GM10266 (cell line): ENCODE results near the gene NT5DC2.

Source experiments
- DNase-seq: peaks from one replicate; pipeline ENCODE4 v3.0.0; 2012; ENCODE audit errors: extremely low spot score
- TF ChIP-seq, protein P1 (sequence below): IDR thresholded peaks from 2 replicates; pipeline ENCODE4 v1.5.1; 2012; ENCODE audit warnings: mild to moderate bottlenecking, low read depth; ENCODE audit not compliant: control insufficient read depth, insufficient read depth; ENCODE audit errors: missing control alignments

NT5DC2 gene

DNA sequence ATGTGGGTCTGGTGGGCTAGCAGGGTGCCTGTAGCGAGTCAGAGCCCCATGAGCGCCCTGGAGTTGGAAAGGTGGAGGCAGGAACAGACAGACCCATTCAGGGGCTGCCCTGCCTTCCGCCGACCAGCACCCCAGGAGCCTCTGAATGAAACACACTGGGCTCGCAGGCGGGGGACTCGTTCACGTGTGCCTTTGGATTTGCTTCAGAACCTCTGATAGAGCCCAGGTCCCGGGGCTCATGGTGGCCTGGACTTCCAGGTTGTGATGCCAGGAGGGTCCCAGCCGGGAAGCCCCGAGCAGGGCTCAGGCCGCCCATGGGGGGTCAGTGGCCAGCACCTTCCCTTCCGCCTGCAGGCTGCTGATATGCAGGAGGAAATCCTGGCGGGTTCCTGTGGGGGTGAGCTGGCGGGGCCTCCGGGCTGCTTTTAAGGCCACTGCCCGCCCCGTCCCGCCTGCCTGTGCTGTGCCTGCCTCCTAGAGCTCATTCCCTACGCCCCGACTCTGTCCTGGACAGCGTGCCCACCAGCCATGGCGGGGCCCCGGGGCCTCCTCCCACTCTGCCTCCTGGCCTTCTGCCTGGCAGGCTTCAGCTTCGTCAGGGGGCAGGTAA is 38.7 kb downstream of the NT5DC2 start, which contains the start of gene STAB1:
STAB1 (plus strand) TSS at position 453 of the 610 bp plus-strand sequence; CDS start at position 529, 76 bp downstream.
- TF ChIP-seq, protein P1, sequence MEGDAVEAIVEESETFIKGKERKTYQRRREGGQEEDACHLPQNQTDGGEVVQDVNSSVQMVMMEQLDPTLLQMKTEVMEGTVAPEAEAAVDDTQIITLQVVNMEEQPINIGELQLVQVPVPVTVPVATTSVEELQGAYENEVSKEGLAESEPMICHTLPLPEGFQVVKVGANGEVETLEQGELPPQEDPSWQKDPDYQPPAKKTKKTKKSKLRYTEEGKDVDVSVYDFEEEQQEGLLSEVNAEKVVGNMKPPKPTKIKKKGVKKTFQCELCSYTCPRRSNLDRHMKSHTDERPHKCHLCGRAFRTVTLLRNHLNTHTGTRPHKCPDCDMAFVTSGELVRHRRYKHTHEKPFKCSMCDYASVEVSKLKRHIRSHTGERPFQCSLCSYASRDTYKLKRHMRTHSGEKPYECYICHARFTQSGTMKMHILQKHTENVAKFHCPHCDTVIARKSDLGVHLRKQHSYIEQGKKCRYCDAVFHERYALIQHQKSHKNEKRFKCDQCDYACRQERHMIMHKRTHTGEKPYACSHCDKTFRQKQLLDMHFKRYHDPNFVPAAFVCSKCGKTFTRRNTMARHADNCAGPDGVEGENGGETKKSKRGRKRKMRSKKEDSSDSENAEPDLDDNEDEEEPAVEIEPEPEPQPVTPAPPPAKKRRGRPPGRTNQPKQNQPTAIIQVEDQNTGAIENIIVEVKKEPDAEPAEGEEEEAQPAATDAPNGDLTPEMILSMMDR, result no peak
- DNase-seq, result no peak

DNA sequence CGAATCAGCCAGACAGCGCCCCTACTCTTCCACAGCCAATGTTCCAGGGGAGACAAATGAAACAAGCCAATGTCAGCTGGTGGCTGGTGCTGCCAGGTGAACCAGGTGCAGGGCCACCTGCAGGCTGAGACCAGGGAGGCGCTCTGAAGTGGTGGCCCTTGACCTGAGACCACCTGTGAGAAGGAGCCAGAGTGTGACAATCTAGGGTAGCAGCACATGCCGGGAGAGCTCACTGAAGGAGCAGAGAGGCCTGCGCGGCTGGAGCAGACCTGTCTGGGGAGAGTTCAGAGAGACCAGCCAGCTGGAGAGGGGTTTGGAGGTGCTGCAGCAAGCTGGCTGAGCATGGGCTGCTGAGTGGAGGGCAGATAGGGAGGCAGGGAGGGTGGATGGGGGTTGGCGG is 39.2 kb downstream of the NT5DC2 start:
- no peak for DNase-seq

DNA sequence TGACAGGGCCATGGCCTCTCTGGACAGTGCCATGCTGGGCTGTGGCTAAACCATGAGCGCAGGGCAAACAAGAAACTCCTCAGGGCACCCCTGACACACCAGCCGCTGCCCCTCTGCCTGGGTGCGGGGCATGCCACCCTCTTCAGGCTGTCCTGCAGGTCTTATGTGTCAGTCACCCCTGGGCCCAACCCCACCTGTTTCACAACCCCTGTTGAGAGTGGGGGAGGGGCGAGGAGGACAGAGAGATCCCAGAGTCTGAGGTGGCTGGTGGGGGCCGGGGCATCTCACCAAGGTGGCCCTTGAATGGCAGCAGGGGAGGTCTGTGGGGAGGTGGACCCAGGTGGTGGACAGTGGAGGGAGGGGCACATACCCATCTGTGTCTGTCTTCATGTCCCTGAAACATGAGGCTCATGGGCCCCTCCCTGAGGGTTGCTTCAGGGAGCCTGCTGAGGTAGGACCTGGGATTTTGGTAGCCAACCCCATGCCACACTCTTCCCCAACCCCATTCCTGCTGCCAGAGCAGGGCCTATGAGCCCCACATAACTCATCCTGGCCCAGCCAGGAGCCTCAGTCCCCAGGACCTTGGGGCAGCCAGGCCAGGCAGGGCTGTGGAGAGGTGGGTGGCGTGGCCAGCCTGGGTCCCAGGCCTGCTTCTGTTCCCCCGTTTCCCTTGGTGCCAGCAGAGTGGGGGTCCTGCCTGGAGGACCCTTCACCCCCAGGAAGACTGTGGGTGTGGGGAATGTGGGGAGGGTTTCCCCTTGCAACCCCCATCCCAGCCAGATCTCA is 40.2 kb downstream of the NT5DC2 start:
- TF ChIP-seq, protein P1, result no peak
- no peak for DNase-seq

More for the DNA sequence above, 39.2 kb downstream of the NT5DC2 start:
- TF ChIP-seq, protein P1, result no peak

DNA sequence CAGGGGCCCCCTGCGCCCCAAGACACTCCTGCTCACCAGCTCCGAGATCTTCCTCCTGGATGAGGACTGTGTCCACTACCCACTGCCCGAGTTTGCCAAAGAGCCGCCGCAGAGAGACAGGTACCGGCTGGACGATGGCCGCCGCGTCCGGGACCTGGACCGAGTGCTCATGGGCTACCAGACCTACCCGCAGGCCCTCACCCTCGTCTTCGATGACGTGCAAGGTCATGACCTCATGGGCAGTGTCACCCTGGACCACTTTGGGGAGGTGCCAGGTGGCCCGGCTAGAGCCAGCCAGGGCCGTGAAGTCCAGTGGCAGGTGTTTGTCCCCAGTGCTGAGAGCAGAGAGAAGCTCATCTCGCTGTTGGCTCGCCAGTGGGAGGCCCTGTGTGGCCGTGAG is 41.6 kb downstream of the NT5DC2 start:
- no peak for DNase-seq
- TF ChIP-seq, protein P1, result no peak

DNA sequence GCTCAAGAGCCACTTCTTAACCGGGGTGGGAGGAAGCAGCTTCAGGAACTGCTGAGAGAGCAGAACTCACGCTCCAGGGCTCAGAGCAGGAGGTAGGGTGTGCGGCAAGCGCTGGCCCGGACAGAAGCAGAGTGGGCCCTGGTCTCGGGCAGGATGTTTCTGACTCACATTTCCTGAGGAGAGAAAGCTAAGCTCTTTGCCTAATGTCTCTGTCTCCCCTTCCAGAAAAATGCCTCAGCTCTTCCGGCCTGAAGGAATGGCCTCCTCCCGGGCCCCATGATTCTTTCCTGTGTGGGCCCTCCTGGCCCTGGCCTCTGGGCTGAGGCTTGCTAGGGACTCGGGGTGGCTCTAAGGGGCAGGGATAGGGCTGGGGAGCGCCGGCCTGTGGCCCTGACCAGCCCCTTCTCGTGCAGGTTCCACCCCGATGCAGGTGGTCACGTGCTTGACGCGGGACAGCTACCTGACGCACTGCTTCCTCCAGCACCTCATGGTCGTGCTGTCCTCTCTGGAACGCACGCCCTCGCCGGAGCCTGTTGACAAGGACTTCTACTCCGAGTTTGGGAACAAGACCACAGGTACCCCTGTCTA is 42.6 kb downstream of the NT5DC2 start:
- no peak for DNase-seq
- TF ChIP-seq, protein P1, result no peak

DNA sequence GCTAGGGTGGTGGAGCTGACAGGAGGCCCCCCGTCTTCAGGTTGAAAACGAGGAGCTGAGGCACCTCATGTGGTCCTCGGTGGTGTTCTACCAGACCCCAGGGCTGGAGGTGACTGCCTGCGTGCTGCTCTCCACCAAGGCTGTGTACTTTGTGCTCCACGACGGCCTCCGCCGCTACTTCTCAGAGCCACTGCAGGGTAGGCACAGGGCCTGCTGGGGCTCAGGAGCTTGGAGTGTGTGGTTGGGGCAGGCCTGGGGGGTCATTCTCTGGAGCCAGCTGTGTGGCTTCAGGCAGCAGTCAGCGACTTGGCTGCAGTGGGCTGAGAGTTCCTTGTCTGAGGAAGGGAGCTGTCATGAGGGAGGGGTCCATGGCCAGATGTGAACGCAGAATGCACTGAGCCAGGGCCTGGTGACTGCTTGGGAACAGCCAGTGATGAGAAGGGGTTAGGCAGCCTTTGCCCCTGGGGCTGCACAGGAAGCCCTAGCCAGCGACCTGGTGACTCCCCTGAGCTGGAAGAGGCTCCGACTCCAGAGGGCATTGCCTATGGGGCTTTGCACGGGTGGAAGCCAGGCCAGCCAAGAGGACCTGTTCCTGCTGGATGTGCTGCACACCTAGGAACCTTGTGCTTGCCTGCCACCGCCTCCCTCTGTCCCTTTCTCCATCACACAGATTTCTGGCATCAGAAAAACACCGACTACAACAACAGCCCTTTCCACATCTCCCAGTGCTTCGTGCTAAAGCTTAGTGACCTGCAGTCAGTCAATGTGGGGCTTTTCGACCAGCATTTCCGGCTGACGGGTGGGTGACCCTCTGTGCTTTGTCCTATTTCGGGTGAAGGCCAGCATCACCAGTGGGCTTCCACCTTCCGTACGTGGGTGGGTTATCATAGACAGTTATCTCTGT is 43.4 kb downstream of the NT5DC2 start:
- TF ChIP-seq, protein P1, result no peak
- no peak for DNase-seq
